ENCODE results near the gene ZNF263.
A peak's percentile ranks its signal among the peaks of the same experiment; 100 is the strongest.

ZNF263 gene

DNA sequence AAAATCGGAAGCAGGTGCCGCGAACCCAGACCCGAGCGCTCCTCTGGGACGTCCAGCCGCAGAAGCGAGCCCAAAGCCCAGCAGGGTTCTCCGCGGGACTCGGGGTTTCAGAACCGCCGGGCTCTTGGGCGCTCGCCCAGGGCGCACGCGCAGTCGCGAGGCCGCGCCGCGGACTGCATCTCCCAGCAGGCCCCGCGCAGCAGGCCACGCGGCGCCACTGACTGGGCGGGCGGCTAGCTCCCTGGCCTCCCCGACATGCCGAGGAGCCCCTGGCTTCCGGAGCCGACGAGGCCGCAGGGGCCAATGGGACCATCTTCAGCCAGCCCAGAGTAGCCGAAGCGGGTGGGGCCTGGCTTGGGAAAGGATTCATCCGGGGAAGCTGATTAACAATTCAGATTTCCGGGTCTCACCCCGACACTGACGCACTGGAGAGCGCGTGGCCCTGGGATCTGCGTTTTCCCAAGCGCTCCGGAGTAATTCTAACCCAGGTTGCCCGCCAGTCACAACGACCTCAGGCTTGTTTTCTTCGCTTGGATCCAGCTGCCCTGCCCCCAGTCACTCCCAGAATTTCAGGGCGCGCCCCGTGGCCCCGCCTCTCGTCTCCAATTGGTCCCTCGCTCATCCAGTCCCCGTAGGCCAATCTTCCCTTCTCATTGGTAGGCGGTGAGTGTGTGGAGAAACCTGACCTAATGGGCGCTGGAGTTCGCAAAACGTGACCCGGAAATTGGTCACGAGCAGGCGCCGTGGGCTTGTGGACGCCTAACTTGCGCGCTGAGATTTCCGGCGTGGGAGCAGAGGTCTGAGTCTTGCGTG, at the start of gene ZNF263:
TSS of gene ZNF263 (plus strand) at position 762 of the 813 bp plus-strand sequence. CDS start 328 bp downstream, outside the sequence.
- DNase-seq = peak; percentile 94 to 95

- DNase-seq = no peak
These were observed 48.8 kb upstream of the ZNF263 start for GRCh38 chr16:3234543-3234856.

GRCh38 chr16:3234857-3235561, 48.3 kb upstream of the ZNF263 start, which contains the start of gene ZNF200:
Gene ZNF200, minus strand, starts transcription at chr16:3235158. Its CDS starts 1,403 bp downstream, at chr16:3233755.
- DNase-seq = peak; percentile 94 to 96

DNA sequence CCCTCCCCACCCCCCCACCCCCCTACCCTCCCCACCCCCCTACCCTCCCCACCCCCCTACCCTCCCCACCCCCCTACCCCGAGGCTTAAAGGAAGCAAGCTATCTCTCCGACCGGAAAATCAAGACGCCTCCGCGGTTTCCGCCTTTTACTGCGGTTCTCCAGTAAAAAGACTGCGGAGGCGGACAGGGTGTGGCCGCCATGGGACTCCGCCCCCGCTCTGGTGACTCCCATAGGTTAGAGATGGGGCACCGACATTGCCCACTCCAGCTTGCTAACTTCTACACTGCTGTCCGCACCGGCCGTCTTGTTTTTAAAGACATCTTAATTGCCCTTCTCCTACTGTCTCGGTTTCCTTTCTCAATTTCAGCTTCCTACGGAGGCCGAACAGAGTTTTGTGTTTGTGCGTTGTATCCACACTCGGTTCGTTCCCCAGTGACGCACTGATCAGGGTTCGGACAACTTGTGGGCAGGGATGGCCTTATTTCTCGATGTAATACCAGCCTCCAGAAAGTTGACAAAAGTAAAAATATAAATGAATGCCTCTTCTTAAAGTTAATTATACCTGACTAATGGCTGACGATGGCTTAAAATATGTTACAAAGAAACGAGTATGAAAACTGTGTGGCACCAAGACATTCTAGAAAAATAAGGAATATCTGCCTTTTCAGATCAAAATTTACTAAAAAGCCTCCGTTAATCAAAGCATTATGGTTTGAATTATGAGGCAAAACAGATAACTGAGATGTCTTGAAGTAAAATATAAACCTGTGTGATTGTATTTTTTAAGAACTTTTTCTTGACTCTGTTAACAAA, 47.2 kb upstream of the ZNF263 start:
- DNase-seq = peak; percentile 27 to 36

GRCh38 chr16:3241761-3242160, 41.5 kb upstream of the ZNF263 start:
- DNase-seq = no peak

GRCh38 chr16:3242709-3243108, 40.6 kb upstream of the ZNF263 start:
- no peak for DNase-seq

GRCh38 chr16:3243882-3244281, 39.4 kb upstream of the ZNF263 start:
- no peak for DNase-seq

DNA sequence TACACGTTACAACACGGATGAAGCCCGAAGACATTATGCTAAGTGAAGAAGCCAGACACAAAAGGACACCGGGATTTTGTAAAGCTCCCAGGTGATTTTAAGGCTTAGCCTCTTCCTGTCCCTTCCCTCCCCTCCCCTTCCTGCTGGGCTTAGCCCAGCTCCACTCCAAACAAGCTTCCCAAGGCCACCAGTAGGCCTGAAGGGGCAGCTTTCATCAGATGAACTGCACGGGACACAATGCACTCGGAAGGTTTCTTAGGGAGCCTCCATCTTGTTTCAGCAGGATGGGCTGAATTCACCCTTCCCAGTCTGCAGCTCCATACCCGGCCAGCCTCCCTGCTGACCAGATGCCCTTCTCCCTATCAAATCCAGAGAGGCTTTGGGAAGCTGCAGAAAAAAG, 37.3 kb upstream of the ZNF263 start:
- DNase-seq = no peak

DNA sequence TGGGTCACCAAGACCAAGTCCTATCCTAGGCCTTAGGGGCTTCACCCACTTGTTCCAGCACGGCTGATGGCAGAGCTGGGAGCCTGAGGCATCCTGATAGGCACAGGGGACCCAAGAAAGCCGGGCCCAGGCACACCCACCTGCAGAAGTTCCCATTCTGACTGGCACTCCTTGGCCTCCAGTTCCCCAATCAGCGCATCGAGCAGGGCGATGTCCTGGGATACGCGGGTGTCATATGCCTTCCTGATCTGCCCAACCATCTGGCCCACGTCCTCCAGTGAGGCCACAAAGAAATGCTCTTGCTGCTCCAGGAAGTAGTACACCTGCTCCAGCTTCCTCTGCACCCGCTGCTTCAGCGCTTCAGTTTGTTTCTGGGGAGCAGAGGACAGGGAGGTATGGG, 36.4 kb upstream of the ZNF263 start:
- DNase-seq = no peak

DNA sequence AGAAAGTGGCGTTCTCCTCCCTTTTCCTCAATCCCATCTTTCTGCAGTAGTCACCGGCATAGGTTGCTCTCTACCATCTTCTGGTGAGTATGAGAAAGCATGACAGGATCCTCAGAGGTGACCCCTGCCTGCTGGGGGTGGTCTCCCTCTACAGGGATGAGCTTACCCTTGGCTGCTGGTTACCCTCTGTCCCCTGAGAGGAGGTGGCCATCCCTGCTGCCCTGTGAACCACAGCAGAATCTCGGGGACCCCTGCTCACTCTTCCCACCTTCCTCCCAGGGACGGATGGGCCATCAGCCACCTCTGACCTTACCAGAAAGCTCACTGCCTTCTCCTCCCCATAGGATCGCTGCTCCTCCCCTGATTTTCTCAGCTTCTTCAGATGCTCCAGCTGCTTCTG, 34.7 kb upstream of the ZNF263 start:
- no peak for DNase-seq

DNA sequence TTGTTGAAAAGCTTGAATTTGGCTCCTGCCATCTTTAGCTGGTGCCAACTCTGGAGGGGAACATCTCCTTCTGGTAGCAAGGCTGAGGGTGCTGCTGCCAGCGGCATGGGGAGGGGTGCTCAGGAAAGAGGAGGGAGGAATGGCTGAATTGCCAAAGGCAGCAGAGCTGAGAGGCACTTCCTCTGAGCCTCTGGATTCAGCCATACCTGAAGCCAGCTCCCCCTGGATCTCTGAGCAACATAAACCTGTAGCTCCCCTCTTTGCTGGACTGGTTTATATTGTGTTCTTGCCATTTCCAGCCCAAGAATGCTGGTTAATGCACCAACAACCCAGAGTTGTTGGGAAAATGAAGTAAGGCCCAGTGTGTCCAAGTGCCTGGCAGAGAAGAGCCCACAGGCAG, 34.3 kb upstream of the ZNF263 start:
- no peak for DNase-seq

- no peak for DNase-seq
These were observed 33.8 kb upstream of the ZNF263 start for GRCh38 chr16:3249451-3249850.

- DNase-seq = no peak
These were observed 30.3 kb upstream of the ZNF263 start for GRCh38 chr16:3252967-3253366.

DNA sequence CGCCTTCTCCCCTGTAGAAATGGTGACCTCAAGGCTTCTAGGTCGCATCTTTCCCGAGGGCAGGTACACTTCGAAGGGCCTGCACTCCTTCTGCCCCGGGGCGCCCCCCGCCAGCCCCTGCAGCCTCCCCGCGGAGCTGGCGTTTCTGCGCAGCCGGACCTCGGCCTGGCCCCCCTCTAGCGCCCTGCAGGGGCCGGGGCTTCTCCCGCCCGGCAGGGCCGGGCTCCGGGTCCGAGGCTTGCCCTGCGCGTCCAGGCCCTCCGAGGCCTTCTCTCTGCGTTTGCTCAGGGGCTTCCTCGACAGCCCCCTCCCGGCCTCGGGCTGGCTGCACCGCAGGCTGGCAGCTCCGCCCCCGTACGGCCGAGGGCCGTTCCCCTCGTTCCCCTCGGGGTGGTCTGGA, 29.0 kb upstream of the ZNF263 start:
- no peak for DNase-seq

GRCh38 chr16:3256146-3256865, 27.0 kb upstream of the ZNF263 start, which contains the start of gene MEFV:
Gene MEFV, minus strand, starts transcription at chr16:3256633. Its CDS starts 46 bp downstream, at chr16:3256587.
- no peak for DNase-seq

DNA sequence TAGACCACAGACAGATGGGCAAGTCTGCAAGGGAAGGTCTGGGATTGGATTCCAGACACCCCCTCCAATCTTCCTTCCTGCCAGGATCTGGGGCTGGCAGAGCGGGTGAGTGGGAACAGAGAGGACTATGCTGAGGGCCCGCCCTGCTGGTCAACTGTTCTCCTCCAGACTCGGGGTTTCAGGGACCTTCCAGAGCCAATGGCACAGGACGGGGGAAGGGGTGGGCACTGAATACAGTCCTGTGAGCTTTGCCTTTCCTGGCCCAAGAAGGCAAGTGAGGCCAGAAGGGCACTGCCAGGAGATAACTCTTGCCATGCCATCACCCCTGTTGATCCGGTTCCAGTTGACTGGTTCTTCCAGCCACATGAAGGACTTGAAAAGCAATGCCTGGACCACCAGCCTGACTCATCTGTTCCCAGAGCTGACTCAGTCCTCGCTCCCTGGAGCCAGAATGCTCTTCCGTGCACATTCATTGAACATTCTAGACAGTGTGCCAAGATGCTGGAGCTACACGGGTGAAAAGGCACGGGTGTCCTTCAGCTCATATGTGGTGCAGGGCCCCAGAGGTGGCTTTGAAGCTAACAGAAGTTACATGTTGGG, 26.3 kb upstream of the ZNF263 start:
- DNase-seq = no peak

GRCh38 chr16:3259836-3260235, 23.5 kb upstream of the ZNF263 start:
- DNase-seq = no peak

GRCh38 chr16:3262517-3262916, 20.8 kb upstream of the ZNF263 start:
- no peak for DNase-seq

DNA sequence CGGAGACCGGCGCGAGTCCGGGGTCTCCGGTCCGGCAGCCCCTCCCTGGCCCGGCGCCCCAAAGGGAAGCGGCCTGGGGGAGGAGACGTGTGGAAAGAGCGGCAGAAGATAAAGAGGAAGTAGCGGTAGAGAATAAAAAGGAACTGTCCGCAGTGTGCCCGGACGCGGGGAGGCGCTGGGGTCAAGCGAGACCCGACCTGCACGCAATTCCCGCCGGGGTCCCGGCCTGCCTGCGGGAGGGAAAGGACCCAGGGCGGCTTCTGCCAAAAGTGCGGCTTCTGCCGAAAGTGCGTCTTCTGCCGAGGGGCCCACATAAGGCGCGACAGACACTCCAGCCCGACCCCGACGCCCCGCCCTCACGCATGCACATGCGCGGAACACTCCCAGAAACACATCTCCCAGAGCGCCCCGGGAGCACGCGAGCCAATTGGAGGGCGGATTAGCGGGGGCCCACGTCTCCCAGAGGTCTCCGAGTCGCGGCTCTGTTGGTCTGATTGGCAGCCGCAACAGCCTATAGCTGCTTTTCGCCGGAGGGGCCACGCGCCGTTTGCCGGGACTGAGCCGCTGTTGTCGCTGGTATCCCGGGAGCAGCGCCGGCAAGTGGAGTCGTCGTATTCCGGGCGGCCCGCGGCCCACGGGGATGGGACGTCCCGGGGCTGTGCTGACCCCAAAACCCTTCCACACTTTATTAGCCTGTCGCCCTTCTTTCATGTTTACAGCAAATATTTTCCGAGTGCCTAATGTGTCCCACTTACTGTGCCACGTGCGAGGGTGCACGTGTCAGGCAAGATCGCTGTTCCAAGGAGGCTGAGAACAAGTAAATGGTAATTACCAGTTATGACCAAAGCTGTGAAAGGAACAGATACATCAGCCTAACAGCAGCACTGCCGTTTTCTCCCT, 18.9 kb upstream of the ZNF263 start:
- peak; percentile 97 to 98 for DNase-seq

- DNase-seq = no peak
These were observed 16.3 kb upstream of the ZNF263 start for GRCh38 chr16:3266873-3267537.

DNA sequence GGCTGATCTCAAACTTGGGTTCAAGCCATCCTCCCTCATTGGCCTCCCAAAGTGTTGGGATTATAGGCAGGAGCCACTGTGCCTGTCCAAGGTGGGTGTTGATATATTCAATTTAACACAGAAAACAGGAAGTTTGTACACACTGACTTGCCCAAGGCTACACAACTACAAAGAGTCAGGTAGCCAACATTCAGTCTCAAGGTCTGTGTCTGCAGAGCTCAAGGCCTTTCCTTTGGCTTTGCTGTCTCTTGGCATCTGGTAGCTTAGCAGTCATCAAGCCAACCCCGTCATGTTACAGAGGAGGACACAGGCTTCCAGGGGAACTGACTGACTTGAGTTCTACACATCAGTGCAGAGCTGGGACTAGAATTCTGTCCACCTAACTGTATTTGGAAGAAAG, 15.0 kb upstream of the ZNF263 start:
- DNase-seq = no peak

Measured in activated T-cell treated with anti-CD3 and anti-CD28 coated beads, Interleukin-2, amount 50 U/mL, for 48 hours (primary cell).